ENCODE measurements around the gene DHRS1. TPM values are rescaled to one million over a fixed set of nuclear protein-coding genes. Genes with fewer than 3 reads are reported as not detected.

The DHRS1 gene
- total RNA-seq, 1 experiment from 2014 or later = 34.7 TPM

GRCh38 chr14:24266344-24267244 is 33.0 kb downstream of the DHRS1 start:
- Histone ChIP-seq H3K9ac (ENCODE audit: low read length) (no peak overlapping the region), H3K9me3 (ENCODE audit: control insufficient read depth in 1 of 2, insufficient read depth in 1 of 2, low read depth in 1 of 2, low read length in 2 of 2) (no peaks in the 10 kb centered on the region), H3K36me3 (ENCODE audit: control insufficient read depth in 1 of 2, insufficient read depth in 2 of 2, low read length in 2 of 2) (no peaks in the 10 kb centered on the region; a peak in 1 of 4 replicates), H3K4me3 (replicated peaks in 1 of 2; ENCODE audit: low read depth in 1 of 2, low read length in 2 of 2) (no peak overlapping the region), H3K4me2 (ENCODE audit: low read length) (no peak overlapping the region), H3K4me1 (ENCODE audit: control insufficient read depth in 1 of 2, insufficient read depth in 2 of 2, low read length in 2 of 2) (peaks cover under 1 to 8% of the 10 kb centered on the region in 2 experiments; a peak in 3 of 4 replicates), H4K20me1 (ENCODE audit: insufficient read depth) (no peaks in the 10 kb centered on the region), H2AFZ (ENCODE audit: low read depth, low read length, poor library complexity, severe bottlenecking) (no peak overlapping the region), H3K9me2 (ENCODE audit: insufficient read depth) (no peaks in the 10 kb centered on the region), H3K27ac (ENCODE audit: low read depth, low read length) (no peak overlapping the region), H3K27me3 (ENCODE audit: insufficient read depth, low read length) (no peaks in the 10 kb centered on the region), H3K79me2 (ENCODE audit: insufficient read depth, low read length) (peaks cover 4% of the 10 kb centered on the region; the same call in 1 of the 2 replicates)
- TF ChIP-seq RAD21 (IDR thresholded peaks at IDR 0.05; ENCODE audit: low read depth) (no peak), REST (IDR thresholded peaks at IDR 0.05; ENCODE audit: low read depth) (no peak), TCF7L2 (IDR thresholded peaks at IDR 0.05; ENCODE audit: borderline replicate concordance, extremely low read depth, insufficient read depth, insufficient read length) (no peak), FOSL1 (IDR thresholded peaks at IDR 0.05; ENCODE audit: low read depth) (no peak), ZNF274 (IDR thresholded peaks at IDR 0.05; ENCODE audit: low read depth, low read length) (no peak)
- POLR2A ChIA-PET = no interaction called here
- CTCF ChIA-PET = no interaction called here
- RAD21 ChIA-PET (ENCODE audit: low non-redundant PET in 1 of 2, low total read pairs in 2 of 2, uncharacterized antibody in 2 of 2, unreplicated experiment in 2 of 2) = no interaction called here
- no peak for ATAC-seq
- no peak for DNase-seq (ENCODE audit: low read depth, low spot score)
- intact Hi-C loops (cut with micrococcal nuclease) = no loop called here
- no TSS peak for BruUV-seq (replicated peaks)

Measured in HCT116 (cell line).